Spleen (tissue), 11 donors: Measurements from ENCODE around the gene AQP1. TPM values are rescaled to one million over a fixed set of nuclear protein-coding genes. Genes with fewer than 3 reads are reported as not detected.

Experiments used
- DNase-seq: peaks from one replicate; pipeline ENCODE4 v3.0.0-alpha.2; 2020
- H3K27ac ChIP-seq, 8 donors: fragments of 200-600 bp; sonication (generic) in 7 of 8; 1 replicate in 4 of 8; 2 replicates in 4 of 8; pipeline versions ENCODE4 v1.5.0 to v1.8.0; 2016 to 2021; ENCODE audit warnings: inconsistent platforms in 4 of 8, mild to moderate bottlenecking in 4 of 8, moderate library complexity in 1 of 8
- H3K27me3 ChIP-seq, 7 donors: fragments of 200-600 bp; sonication (generic) in 6 of 7; replicated peaks in 1 of 7; 1 replicate in 4 of 7; 2 replicates in 3 of 7; pipeline versions ENCODE4 v1.5.0 to v1.8.0; 2016 to 2021; ENCODE audit warnings: inconsistent platforms in 3 of 7, mild to moderate bottlenecking in 1 of 7
- H3K36me3 ChIP-seq, 6 donors: fragments of 200-600 bp; sonication (generic) in 5 of 6; 1 replicate in 4 of 6; 2 replicates in 2 of 6; pipeline versions ENCODE4 v1.5.0 to v1.8.0; 2016 to 2021; ENCODE audit warnings: inconsistent platforms in 2 of 6
- H3K4me1 ChIP-seq, 6 donors: fragments of 200-600 bp; sonication (generic) in 5 of 6; 1 replicate in 3 of 6; 2 replicates in 3 of 6; pipeline versions ENCODE4 v1.5.0 to v1.8.0; 2016 to 2021; ENCODE audit warnings: inconsistent platforms in 3 of 6
- H3K4me3 ChIP-seq, 8 donors: fragments of 200-600 bp; sonication (generic) in 7 of 8; 1 replicate in 4 of 8; 2 replicates in 4 of 8; pipeline versions ENCODE4 v1.5.0 to v1.8.0; 2016 to 2021; ENCODE audit warnings: inconsistent platforms in 4 of 8, mild to moderate bottlenecking in 4 of 8, moderate library complexity in 2 of 8
- H3K9me3 ChIP-seq, 8 donors: fragments of 200-600 bp; sonication (generic) in 7 of 8; 1 replicate in 4 of 8; 2 replicates in 4 of 8; pipeline versions ENCODE4 v1.5.0 to v1.8.0; 2016 to 2021; ENCODE audit warnings: inconsistent platforms in 4 of 8
- POLR2A ChIP-seq, 3 donors: fragments of 450-650 bp; IDR thresholded peaks; one replicate each; pipeline ENCODE4 v1.5.1; 2017; ENCODE audit warnings: antibody characterized with exemption in 3 of 3, mild to moderate bottlenecking in 1 of 3
- POLR2AphosphoS5 ChIP-seq, 3 donors: sonication (generic); formaldehyde crosslinking; IDR thresholded peaks; one replicate each; pipeline ENCODE4 v1.5.1; 2017; ENCODE audit warnings: antibody characterized with exemption in 3 of 3
- WGBS, 5 donors: extraction: QIAGEN DNeasy Blood & Tissue Kit in 3 of 5; methylation state at CpG; one replicate each; pipeline versions ENCODE4 v1.1.5 to v1.1.7; 2013 to 2018; 5-methylcytosine and 5-hydroxymethylcytosine counted together
- intact Hi-C: fragments of 100-400 bp; cut with DNase I; formaldehyde crosslinking; loops from one replicate; pipeline ENCODE4 v1.15.0; 2023; ENCODE audit warnings: low total_unique reads
- polyA plus RNA-seq, 3 donors: library from polyadenylated mRNA; stranded (reverse); fragments of 200-250 nt; gene quantifications; one replicate each; pipeline ENCODE4 v1.2.1, GENCODE V29; 2013
- total RNA-seq, 7 donors: library from RNA; depleted of rRNA in 3 of 7; stranded (reverse); fragments of >200 nt in 3 of 7; fragmentation: NEBNext Ultra II Directional in 4 of 7; extraction: Animal tissue kit (Norgen Biotek cat#: 25700) in 4 of 7; gene quantifications; one replicate each; pipeline versions ENCODE4 v1.1.0 to v1.2.1, GENCODE V29; 2016 to 2021
- TF ChIP-seq, protein P1 (sequence below), 11 experiments: fragments of 200-600 bp in 7 of 11; fragments of 450-650 bp in 4 of 11; sonication (generic) in 4 of 11; IDR thresholded peaks in 8 of 11; conservative IDR thresholded peaks in 3 of 11; 1 replicate in 7 of 11; 2 replicates in 4 of 11; pipeline versions ENCODE4 v1.4.0 to v1.8.0; 2016 to 2021; ENCODE audit warnings: antibody characterized with exemption in 11 of 11, inconsistent platforms in 4 of 11, mild to moderate bottlenecking in 1 of 11
- donor health status: healthy with polysubstance abuse.
- donor health status: DM: no; HTN: no; CAD: no; lungs with moderate emphysema.
- donor health status: DM: no; HTN: no; CAD: no.
- donor health status: Bipolar disorder and iron deficiency.
- donor health status: healthy.
- donor health status: DM: no; HTN: no; CAD: no.
- donor health status: DM: yes; HTN: yes; CAD: no.

AQP1 gene
- total and polyA plus RNA-seq, 10 donors: 4.4 to 34.3 (median 22.9) TPM

DNA sequence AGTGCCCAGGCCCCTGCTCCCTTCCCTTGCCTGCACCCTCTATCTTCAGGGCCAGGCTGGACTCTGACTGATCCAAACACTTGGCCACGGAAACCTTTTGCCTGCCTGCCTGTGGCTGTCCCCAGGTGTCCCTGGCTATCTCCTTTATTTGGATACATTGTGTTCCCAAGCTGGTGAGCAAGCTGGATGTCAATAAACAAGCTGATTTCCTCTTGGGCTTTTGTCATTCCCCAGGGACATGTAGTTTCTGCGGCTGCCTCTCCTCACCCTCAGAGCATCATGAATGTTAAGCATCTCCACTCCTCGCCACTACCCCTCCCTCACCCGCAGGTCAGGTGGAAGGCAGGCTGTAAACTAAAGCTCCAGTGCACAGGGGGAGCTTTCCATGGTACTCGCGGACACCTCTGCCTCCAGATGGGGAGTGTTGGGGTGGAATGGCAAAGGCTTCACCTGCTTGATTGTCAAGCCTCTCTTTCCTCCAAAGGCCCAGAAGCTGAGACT, 59.0 kb downstream of the AQP1 start:
- Histone ChIP-seq H3K27me3 (peaks cover 0 to 48% (median 0%) of the 10 kb centered on the region in 7 donors), H3K27ac (no peak overlapping the region), H3K4me3 (no peak overlapping the region), H3K9me3 (no peaks in the 10 kb centered on the region), H3K4me1 (no peaks in the 10 kb centered on the region), H3K36me3 (no peaks in the 10 kb centered on the region)
- intact Hi-C loops: loop anchor here (10.0 kb wide), 1 partner anchor 166 kb away; no protein-coding TSS in a partner anchor
- 40 to 67% (median 51%) methylated on average over 4 to 6 of the region's 6 CpGs for WGBS, 5 donors
- DNase-seq: no peak
- TF ChIP-seq POLR2A (IDR thresholded peaks at IDR 0.05): no peak
- TF ChIP-seq, protein P1, sequence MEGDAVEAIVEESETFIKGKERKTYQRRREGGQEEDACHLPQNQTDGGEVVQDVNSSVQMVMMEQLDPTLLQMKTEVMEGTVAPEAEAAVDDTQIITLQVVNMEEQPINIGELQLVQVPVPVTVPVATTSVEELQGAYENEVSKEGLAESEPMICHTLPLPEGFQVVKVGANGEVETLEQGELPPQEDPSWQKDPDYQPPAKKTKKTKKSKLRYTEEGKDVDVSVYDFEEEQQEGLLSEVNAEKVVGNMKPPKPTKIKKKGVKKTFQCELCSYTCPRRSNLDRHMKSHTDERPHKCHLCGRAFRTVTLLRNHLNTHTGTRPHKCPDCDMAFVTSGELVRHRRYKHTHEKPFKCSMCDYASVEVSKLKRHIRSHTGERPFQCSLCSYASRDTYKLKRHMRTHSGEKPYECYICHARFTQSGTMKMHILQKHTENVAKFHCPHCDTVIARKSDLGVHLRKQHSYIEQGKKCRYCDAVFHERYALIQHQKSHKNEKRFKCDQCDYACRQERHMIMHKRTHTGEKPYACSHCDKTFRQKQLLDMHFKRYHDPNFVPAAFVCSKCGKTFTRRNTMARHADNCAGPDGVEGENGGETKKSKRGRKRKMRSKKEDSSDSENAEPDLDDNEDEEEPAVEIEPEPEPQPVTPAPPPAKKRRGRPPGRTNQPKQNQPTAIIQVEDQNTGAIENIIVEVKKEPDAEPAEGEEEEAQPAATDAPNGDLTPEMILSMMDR (IDR thresholded peaks at IDR 0.05 in 8 of 11, conservative IDR thresholded peaks at IDR 0.05 in 3 of 11): no peak
- no peak for TF ChIP-seq POLR2AphosphoS5 (IDR thresholded peaks at IDR 0.05)

DNA sequence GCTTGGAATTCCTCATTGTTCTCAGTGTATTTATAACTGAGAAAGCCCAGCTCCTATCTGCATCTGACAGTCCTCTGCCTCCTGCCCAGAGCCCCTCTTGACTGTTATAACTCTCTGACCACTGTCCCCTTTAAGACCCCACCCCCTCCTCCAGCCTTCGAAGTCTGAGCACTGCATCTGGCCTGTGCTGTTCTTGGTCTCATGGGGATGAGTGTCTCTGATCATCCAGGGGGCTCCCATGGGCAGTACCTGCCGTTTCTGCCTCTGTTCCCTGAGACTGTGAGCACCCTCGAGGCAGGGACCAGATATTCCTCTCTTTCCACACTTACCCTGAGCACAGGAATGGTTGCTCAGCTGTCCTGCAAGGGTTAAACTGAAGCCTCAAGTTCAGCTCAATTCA, 59.8 kb downstream of the AQP1 start:
- TF ChIP-seq POLR2A (IDR thresholded peaks at IDR 0.05) (no peak), POLR2AphosphoS5 (IDR thresholded peaks at IDR 0.05) (no peak)
- TF ChIP-seq, protein P1 (IDR thresholded peaks at IDR 0.05 in 8 of 11, conservative IDR thresholded peaks at IDR 0.05 in 3 of 11): no peak
- DNase-seq: no peak
- Histone ChIP-seq H3K36me3 (no peaks in the 10 kb centered on the region), H3K9me3 (no peaks in the 10 kb centered on the region), H3K4me3 (no peak overlapping the region), H3K4me1 (no peaks in the 10 kb centered on the region), H3K27me3 (peaks cover 0 to 52% (median 0%) of the 10 kb centered on the region in 7 donors), H3K27ac (no peak overlapping the region)
- 36 to 65% (median 59%) methylated on average over 3 of the region's 3 CpGs for WGBS, 5 donors
- intact Hi-C loops: loop anchor here (10.0 kb wide), 1 partner anchor 167 kb away; no protein-coding TSS in a partner anchor

DNA sequence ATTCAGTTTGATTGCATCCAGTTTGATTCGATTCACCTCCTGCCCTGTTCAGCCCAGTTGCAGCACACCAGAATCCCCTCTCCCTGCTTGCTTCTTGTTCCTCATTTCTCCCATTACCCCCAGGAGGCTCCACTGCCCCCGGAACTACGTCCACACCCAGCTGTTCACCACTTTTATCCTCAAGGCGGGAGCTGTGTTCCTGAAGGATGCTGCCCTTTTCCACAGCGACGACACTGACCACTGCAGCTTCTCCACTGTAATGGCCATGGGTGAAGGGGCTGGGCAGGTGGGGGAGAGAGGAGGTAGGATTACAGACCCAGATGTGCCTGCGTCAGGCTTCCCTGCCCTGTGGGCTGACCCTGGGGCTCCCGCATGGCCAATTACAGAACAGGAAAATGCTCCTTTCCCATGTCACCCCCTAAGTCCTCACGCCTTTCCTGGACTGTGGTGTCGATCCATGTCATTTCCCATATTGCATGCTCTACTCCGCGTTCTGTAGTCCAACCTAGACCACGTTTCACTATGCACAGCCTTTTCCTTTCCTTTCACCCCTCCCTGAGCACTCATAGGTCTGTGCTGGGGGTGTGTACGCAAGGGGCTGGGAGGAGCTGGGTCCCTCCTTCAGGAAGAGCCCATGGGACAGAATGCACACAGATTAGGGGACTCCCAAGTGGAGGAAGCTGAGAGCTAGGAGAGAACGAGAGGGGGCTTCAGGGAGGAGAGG, 60.3 kb downstream of the AQP1 start:
- intact Hi-C loops: loop anchor here (10.0 kb wide), 1 partner anchor 167 kb away; no protein-coding TSS in a partner anchor
- WGBS, 5 donors: 41 to 50% (median 44%) methylated on average over 15 of the region's 15 CpGs
- TF ChIP-seq POLR2AphosphoS5 (IDR thresholded peaks at IDR 0.05) (no peak), POLR2A (IDR thresholded peaks at IDR 0.05) (no peak)
- TF ChIP-seq, protein P1 (IDR thresholded peaks at IDR 0.05 in 8 of 11, conservative IDR thresholded peaks at IDR 0.05 in 3 of 11): no peak
- DNase-seq: no peak
- Histone ChIP-seq H3K27ac (no peak overlapping the region), H3K4me1 (no peaks in the 10 kb centered on the region), H3K27me3 (peaks cover 0 to 53% (median 0%) of the 10 kb centered on the region in 7 donors), H3K9me3 (no peaks in the 10 kb centered on the region), H3K36me3 (no peaks in the 10 kb centered on the region), H3K4me3 (no peak overlapping the region)

DNA sequence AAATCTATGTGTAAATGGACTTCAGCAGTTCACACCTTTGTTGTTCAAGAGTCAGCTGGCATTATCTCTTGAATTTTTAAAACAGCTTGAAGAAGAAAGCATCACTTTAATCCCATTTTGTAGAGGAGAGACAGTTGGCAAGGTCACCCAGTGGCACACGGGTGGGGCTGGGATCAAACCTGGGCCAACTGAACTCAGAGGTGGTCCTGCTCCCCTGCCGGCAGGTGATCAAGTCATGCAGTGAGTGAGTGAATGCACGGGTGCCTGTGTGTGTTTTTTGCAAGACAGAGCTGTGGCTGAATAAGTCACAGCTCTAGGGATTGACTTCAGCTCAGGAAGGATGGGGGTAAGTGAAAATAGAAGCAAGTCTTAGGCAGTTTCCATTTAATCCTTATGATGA, 61.6 kb downstream of the AQP1 start:
- DNase-seq: no peak
- Histone ChIP-seq H3K4me1 (no peaks in the 10 kb centered on the region), H3K27me3 (peaks cover 0 to 66% (median 0%) of the 10 kb centered on the region in 7 donors), H3K36me3 (no peaks in the 10 kb centered on the region), H3K4me3 (no peak overlapping the region), H3K9me3 (no peaks in the 10 kb centered on the region), H3K27ac (no peak overlapping the region)
- 72 to 83% (median 75%) methylated on average over 3 of the region's 3 CpGs for WGBS, 5 donors
- no peak for TF ChIP-seq POLR2A (IDR thresholded peaks at IDR 0.05)
- TF ChIP-seq POLR2AphosphoS5 (IDR thresholded peaks at IDR 0.05): no peak
- TF ChIP-seq, protein P1 (IDR thresholded peaks at IDR 0.05 in 8 of 11, conservative IDR thresholded peaks at IDR 0.05 in 3 of 11): no peak
- intact Hi-C loops: loop anchor here (10.0 kb wide), 1 partner anchor 168 kb away; no protein-coding TSS in a partner anchor
